ENCODE measurements around the gene RIPK1.

RIPK1 gene

GRCh38 chr6:3086282-3086946 lies 18.1 kb downstream of the RIPK1 start:
- no peak for DNase-seq

GRCh38 chr6:3088446-3088845 lies 20.2 kb downstream of the RIPK1 start:
- no peak for DNase-seq

- no peak for DNase-seq
These were observed 20.7 kb downstream of the RIPK1 start for GRCh38 chr6:3088968-3089367.

- no peak for DNase-seq
These were observed 21.7 kb downstream of the RIPK1 start for GRCh38 chr6:3090013-3090412.

GRCh38 chr6:3094815-3095214 lies 26.5 kb downstream of the RIPK1 start:
- no peak for DNase-seq

GRCh38 chr6:3102875-3103274 lies 34.6 kb downstream of the RIPK1 start:
- no peak for DNase-seq

GRCh38 chr6:3108746-3109414 lies 40.6 kb downstream of the RIPK1 start:
- no peak for DNase-seq

- no peak for DNase-seq
These were observed 41.5 kb downstream of the RIPK1 start for GRCh38 chr6:3109761-3110160.

GRCh38 chr6:3114377-3114776 lies 46.1 kb downstream of the RIPK1 start:
- no peak for DNase-seq

- no peak for DNase-seq
These were observed 49.6 kb downstream of the RIPK1 start for GRCh38 chr6:3117912-3118352.

- DNase-seq = peak; percentile 99
These were observed 50.2 kb downstream of the RIPK1 start, which contains the start of gene BPHL for GRCh38 chr6:3118353-3119039. BPHL (plus strand) TSS chr6:3118711; CDS start chr6:3118741, 30 bp downstream.

- DNase-seq = no peak
These were observed 50.9 kb downstream of the RIPK1 start for GRCh38 chr6:3119040-3119723.

GRCh38 chr6:3120765-3121089 lies 52.4 kb downstream of the RIPK1 start:
- DNase-seq = no peak

GRCh38 chr6:3122823-3123182 lies 54.5 kb downstream of the RIPK1 start:
- DNase-seq = no peak

GRCh38 chr6:3124667-3125066 lies 56.4 kb downstream of the RIPK1 start:
- DNase-seq = no peak

GRCh38 chr6:3125815-3126214 lies 57.5 kb downstream of the RIPK1 start:
- no peak for DNase-seq

GRCh38 chr6:3128356-3129108 lies 60.2 kb downstream of the RIPK1 start:
- DNase-seq = no peak

- no peak for DNase-seq
These were observed 63.4 kb downstream of the RIPK1 start for GRCh38 chr6:3131695-3132094.

- no peak for DNase-seq
These were observed 65.2 kb downstream of the RIPK1 start for GRCh38 chr6:3133515-3133914.

- DNase-seq = no peak
These were observed 67.5 kb downstream of the RIPK1 start for GRCh38 chr6:3135668-3136291.

- no peak for DNase-seq
These were observed 68.2 kb downstream of the RIPK1 start for GRCh38 chr6:3136292-3137011.

Measured in activated CD4-positive, alpha-beta T cell treated with anti-CD3 and anti-CD28 coated beads for 1 hour (primary cell).